SKM-1 (cell line): ENCODE data around the gene DSCAML1.
"Not testable (repeated sequence)": the region's sequence is repeated elsewhere in the genome, so short reads cannot be mapped to it uniquely, and the experiment has no call there.

Experiments used
- DNase-seq: peaks from one replicate; lab custom pipeline; 2025; ENCODE audit not compliant: unreplicated experiment; lab: John Stamatoyannopoulos, UW

DSCAML1 gene

GRCh38 chr11:117457835-117458234, 339.2 kb downstream of the DSCAML1 start:
- no peak for DNase-seq

GRCh38 chr11:117457031-117457785, 339.8 kb downstream of the DSCAML1 start:
- DNase-seq: no peak

- DNase-seq: not testable (repeated sequence)
These were observed 340.3 kb downstream of the DSCAML1 start for GRCh38 chr11:117456721-117457029.

GRCh38 chr11:117456027-117456720, 340.8 kb downstream of the DSCAML1 start:
- DNase-seq: no peak

- DNase-seq: no peak
These were observed 342.5 kb downstream of the DSCAML1 start for GRCh38 chr11:117454564-117454917.

- DNase-seq: no peak
These were observed 343.0 kb downstream of the DSCAML1 start for GRCh38 chr11:117453886-117454563.

GRCh38 chr11:117449111-117449693, 347.8 kb downstream of the DSCAML1 start:
- DNase-seq: no peak

- DNase-seq: no peak
These were observed 352.0 kb downstream of the DSCAML1 start for GRCh38 chr11:117444711-117445658.

- DNase-seq: no peak
These were observed 352.8 kb downstream of the DSCAML1 start for GRCh38 chr11:117444256-117444655.

GRCh38 chr11:117443266-117444186, 353.5 kb downstream of the DSCAML1 start:
- DNase-seq: no peak

GRCh38 chr11:117442869-117443239, 354.2 kb downstream of the DSCAML1 start:
- DNase-seq: no peak

GRCh38 chr11:117442049-117442868, 354.8 kb downstream of the DSCAML1 start:
- DNase-seq: no peak

GRCh38 chr11:117441146-117441975, 355.7 kb downstream of the DSCAML1 start:
- DNase-seq: no peak

- no peak for DNase-seq
These were observed 356.8 kb downstream of the DSCAML1 start for GRCh38 chr11:117440258-117440657.

GRCh38 chr11:117439256-117439655, 357.8 kb downstream of the DSCAML1 start:
- no peak for DNase-seq

GRCh38 chr11:117438371-117439000, 358.5 kb downstream of the DSCAML1 start:
- no peak for DNase-seq

GRCh38 chr11:117437791-117438130, 359.3 kb downstream of the DSCAML1 start:
- no peak for DNase-seq
